ENCODE measurements around the gene COG4.
"Not testable (repeated sequence)": the region's sequence is repeated elsewhere in the genome, so short reads cannot be mapped to it uniquely, and the experiment has no call there.

Gene COG4

GRCh38 chr16:70451004-70451340 lies 72.4 kb downstream of the COG4 start:
- H3K27me3 ChIP-seq (ENCODE audit: low read depth); in situ Hi-C loops (cut with MboI; ENCODE audit: low sequenced_read_pairs); H3K9me3 ChIP-seq; H3K4me3 ChIP-seq; DNase-seq (ENCODE audit: low spot score in 2 of 2); H3K36me3 ChIP-seq (replicated peaks): not testable (repeated sequence)
- H3K4me1 ChIP-seq, result peaks cover 11% of the 10 kb centered on the region

GRCh38 chr16:70450142-70451003 lies 73.0 kb downstream of the COG4 start:
- H3K4me3 ChIP-seq; H3K36me3 ChIP-seq (replicated peaks); H3K9me3 ChIP-seq; H3K27me3 ChIP-seq (ENCODE audit: low read depth); DNase-seq (ENCODE audit: low spot score in 2 of 2); in situ Hi-C loops (cut with MboI; ENCODE audit: low sequenced_read_pairs): not testable (repeated sequence)
- H3K4me1 ChIP-seq, result peaks cover 11% of the 10 kb centered on the region

GRCh38 chr16:70448075-70448474 lies 75.3 kb downstream of the COG4 start:
- no peak overlapping the region for H3K4me3 ChIP-seq
- H3K9me3 ChIP-seq, result no peaks in the 10 kb centered on the region
- in situ Hi-C loops (cut with MboI; ENCODE audit: low sequenced_read_pairs), result no loop called here
- H3K36me3 ChIP-seq (replicated peaks), result no peaks in the 10 kb centered on the region
- H3K27me3 ChIP-seq (ENCODE audit: low read depth), result no peaks in the 10 kb centered on the region
- DNase-seq (ENCODE audit: low spot score in 2 of 2), result no peak
- H3K4me1 ChIP-seq, result peaks cover 5% of the 10 kb centered on the region; the same call in 1 of the 2 replicates

- in situ Hi-C loops (cut with MboI; ENCODE audit: low sequenced_read_pairs), result no loop called here
- Histone ChIP-seq H3K4me1 (peaks cover 9% of the 10 kb centered on the region; the same call in 1 of the 2 replicates), H3K36me3 (replicated peaks) (no peaks in the 10 kb centered on the region), H3K9me3 (no peaks in the 10 kb centered on the region), H3K4me3 (no peak overlapping the region), H3K27me3 (ENCODE audit: low read depth) (no peaks in the 10 kb centered on the region)
- DNase-seq (ENCODE audit: low spot score in 2 of 2), result no peak
Measured at GRCh38 chr16:70444249-70445063, 78.9 kb downstream of the COG4 start.

DNA sequence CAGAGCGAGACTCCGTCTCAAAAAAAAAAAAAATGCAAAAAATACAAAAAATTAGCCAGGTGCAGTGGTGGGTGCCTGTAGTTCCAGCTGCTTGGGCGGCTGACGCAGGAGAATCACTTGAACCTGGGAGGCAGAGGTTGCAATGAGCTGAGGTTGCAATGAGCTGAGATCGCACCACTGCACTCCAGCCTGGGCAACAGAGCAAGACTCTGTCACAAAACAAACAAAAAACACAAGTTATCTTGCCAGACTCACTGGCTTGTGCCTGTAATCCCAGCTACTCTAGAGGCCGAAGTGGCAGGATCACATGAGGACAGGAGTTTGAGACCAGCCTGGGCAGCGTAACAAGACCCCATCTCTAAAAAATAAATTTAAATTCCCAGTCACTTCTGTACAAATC lies 81.0 kb downstream of the COG4 start:
- Histone ChIP-seq H3K4me3 (no peak overlapping the region), H3K36me3 (replicated peaks) (no peaks in the 10 kb centered on the region), H3K27me3 (ENCODE audit: low read depth) (no peaks in the 10 kb centered on the region), H3K4me1 (peaks cover 16% of the 10 kb centered on the region), H3K9me3 (no peaks in the 10 kb centered on the region)
- in situ Hi-C loops (cut with MboI; ENCODE audit: low sequenced_read_pairs), result no loop called here
- DNase-seq (ENCODE audit: low spot score in 2 of 2), result no peak

DNA sequence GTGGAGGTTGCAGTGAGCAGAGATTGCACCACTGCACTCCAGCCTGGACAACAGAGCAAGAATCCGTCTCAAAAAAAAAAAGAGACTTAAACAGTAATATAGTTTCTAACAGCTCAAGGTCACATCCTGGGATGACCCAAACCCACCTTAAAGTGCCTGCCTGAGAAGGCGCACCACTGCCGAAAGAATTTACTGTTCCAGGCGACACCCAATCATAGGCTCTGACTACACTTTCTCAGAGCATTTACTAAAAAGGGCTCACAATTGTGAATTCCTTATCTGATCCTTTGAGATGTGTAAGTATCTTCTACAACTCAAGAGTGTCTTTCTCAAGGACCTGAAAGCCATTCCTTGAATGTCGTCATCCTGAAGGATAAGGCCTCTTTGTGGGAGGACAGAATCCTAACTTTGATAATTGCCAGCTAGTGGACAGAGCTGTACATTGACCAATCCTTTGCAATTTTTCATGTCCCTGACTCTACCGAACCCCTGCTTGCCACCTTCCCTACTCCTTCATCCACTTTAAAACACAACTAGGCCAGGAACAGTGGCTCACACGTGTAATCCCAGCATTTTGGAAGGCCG lies 81.9 kb downstream of the COG4 start:
- peaks cover 15% of the 10 kb centered on the region for H3K4me1 ChIP-seq
- H3K36me3 ChIP-seq (replicated peaks), result no peaks in the 10 kb centered on the region
- no peaks in the 10 kb centered on the region for H3K27me3 ChIP-seq (ENCODE audit: low read depth)
- no peak for DNase-seq (ENCODE audit: low spot score in 2 of 2)
- no peak overlapping the region for H3K4me3 ChIP-seq
- no peaks in the 10 kb centered on the region for H3K9me3 ChIP-seq
- in situ Hi-C loops (cut with MboI; ENCODE audit: low sequenced_read_pairs), result no loop called here

- H3K27me3 ChIP-seq (ENCODE audit: low read depth), result no peaks in the 10 kb centered on the region
- no peak for DNase-seq (ENCODE audit: low spot score in 2 of 2)
- H3K9me3 ChIP-seq, result no peaks in the 10 kb centered on the region
- H3K4me3 ChIP-seq, result no peak overlapping the region
- in situ Hi-C loops (cut with MboI; ENCODE audit: low sequenced_read_pairs), result no loop called here
- H3K4me1 ChIP-seq, result peaks cover 17% of the 10 kb centered on the region
- no peaks in the 10 kb centered on the region for H3K36me3 ChIP-seq (replicated peaks)
Measured at GRCh38 chr16:70440009-70440692, 83.2 kb downstream of the COG4 start.

DNA sequence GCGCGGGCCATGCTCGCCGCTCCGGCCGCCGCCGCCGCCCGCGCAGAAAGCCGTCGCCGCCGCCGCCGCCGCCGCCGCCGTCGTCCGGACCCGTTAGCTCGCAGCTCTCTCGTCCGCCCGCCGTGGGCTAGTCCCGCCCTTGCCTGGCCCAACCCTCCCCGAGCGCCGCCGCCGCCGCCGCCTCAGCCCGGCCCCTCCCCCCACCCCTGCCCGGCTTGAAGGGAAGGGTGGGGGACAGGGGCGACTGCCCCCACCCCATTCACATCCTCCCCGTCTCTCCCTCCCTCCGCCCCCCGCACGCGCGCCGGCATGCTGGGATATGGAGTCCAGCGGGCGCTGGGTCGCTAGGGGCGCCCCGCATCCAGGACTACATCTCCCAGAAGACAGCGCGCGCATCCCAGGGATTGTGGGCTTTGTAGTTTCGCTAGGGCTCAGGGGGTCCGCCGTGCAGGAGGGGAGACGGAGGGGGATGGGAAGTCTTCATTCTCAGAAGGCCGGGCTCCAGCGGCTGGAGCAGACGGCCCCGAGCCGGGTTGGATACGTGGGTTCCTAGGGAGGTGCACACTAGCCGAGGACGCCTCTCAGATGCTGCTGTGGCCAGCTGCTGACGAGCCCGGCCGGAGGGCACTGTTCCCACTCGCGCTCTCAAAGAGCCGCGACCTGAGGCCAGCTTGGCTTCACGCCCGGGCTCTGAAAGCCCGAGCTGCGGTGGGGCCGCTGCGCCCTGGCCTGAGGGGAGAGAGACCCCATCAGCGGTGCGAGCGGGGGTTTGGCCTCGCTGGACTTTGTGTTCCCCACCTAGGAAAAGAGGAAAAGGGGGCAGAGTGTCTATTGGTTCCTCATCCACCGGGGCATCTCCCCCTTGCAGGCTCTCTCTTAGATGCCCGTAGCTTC lies 84.1 kb downstream of the COG4 start, which contains the start of gene ST3GAL2:
Gene ST3GAL2 (minus strand): TSS at position 132 of the 894 bp plus-strand sequence. CDS start 40,570 bp downstream, outside the sequence.
- no peaks in the 10 kb centered on the region for H3K9me3 ChIP-seq
- in situ Hi-C loops (cut with MboI; ENCODE audit: low sequenced_read_pairs), result no loop called here
- H3K4me1 ChIP-seq, result peaks cover 17% of the 10 kb centered on the region
- H3K27me3 ChIP-seq (ENCODE audit: low read depth), result no peaks in the 10 kb centered on the region
- H3K4me3 ChIP-seq, result peak within 1 kb of the TSS; percentile 58
- peak; percentile 89 to 97 for DNase-seq (ENCODE audit: low spot score in 2 of 2)
- H3K36me3 ChIP-seq (replicated peaks), result no peaks in the 10 kb centered on the region; the same call in 1 of the 2 replicates

DNA sequence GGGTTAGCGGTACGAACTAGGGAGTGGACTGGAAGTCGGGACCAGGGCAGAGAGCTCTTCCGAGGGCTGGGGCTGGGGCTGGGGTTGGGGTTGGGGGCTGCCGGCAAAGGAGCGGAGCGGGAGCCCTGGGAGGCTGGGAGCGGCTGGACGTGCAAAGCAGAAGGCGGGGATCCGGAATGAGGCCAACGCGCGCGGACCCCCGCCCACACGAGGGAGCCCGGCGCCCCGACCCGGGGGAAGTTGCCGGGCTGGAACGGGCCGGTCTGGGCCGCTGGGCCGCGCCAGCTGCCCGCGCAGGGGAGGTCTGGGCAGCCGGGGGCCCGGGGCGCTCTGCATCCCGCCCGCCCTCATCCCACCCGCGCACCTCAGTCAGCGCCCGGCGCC lies 84.8 kb downstream of the COG4 start:
- H3K36me3 ChIP-seq (replicated peaks), result no peaks in the 10 kb centered on the region; the same call in 1 of the 2 replicates
- H3K4me3 ChIP-seq, result peak overlapping the region; percentile 58
- no peaks in the 10 kb centered on the region for H3K27me3 ChIP-seq (ENCODE audit: low read depth)
- DNase-seq (ENCODE audit: low spot score in 2 of 2), result peak in 1 of 2 experiments; percentile 58
- peaks cover 17% of the 10 kb centered on the region for H3K4me1 ChIP-seq
- in situ Hi-C loops (cut with MboI; ENCODE audit: low sequenced_read_pairs), result no loop called here
- no peaks in the 10 kb centered on the region for H3K9me3 ChIP-seq

GRCh38 chr16:70437582-70438557 lies 85.5 kb downstream of the COG4 start:
- H3K4me1 ChIP-seq, result peaks cover 17% of the 10 kb centered on the region
- no peaks in the 10 kb centered on the region; the same call in 1 of the 2 replicates for H3K36me3 ChIP-seq (replicated peaks)
- in situ Hi-C loops (cut with MboI; ENCODE audit: low sequenced_read_pairs), result no loop called here
- no peaks in the 10 kb centered on the region for H3K27me3 ChIP-seq (ENCODE audit: low read depth)
- H3K4me3 ChIP-seq, result peak overlapping the region; percentile 58
- no peaks in the 10 kb centered on the region for H3K9me3 ChIP-seq
- peak in 1 of 2 experiments; percentile 48 for DNase-seq (ENCODE audit: low spot score in 2 of 2)

DNA sequence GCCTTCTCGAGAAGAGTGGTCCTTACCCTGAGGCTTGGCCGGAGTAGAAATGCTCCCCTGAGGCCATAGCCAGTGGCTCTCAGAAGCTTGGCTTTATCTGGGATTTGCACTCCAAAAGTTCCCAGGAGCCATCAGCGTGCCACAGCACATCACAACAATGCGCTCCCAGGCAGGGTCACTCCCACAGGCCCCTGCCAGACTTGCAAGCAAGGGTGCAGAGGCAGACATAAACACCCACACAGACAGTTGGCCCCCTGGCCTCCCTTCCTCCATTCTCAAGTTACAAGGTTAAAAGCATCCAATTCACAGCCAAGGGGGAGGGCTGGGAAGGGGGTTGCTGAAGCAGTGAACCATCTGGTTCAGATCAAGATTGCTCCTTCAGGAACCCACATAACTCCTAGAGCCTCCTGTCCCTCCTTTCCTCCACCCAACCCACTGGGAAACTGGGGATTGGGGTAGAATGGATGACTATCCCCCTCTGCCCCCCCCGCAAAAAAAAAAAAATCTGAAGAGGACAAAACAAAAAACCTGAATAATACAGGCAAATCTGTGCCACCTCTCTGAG lies 86.3 kb downstream of the COG4 start:
- no peaks in the 10 kb centered on the region for H3K27me3 ChIP-seq (ENCODE audit: low read depth)
- H3K4me1 ChIP-seq, result peaks cover 17% of the 10 kb centered on the region
- peak overlapping the region; percentile 58 for H3K4me3 ChIP-seq
- no peaks in the 10 kb centered on the region for H3K9me3 ChIP-seq
- no peaks in the 10 kb centered on the region; the same call in 1 of the 2 replicates for H3K36me3 ChIP-seq (replicated peaks)
- in situ Hi-C loops (cut with MboI; ENCODE audit: low sequenced_read_pairs), result no loop called here
- peak; percentile 89 to 90 for DNase-seq (ENCODE audit: low spot score in 2 of 2)

Measured in HAP-1 (cell line).